H7 (cell line): ENCODE measurements around the gene TEDC2. TPM values are rescaled to one million over a fixed set of nuclear protein-coding genes. Genes with fewer than 3 reads are reported as not detected.
A peak's percentile ranks its signal among the peaks of the same experiment; 100 is the strongest.

Source experiments
- DNase-seq: peaks from one replicate; pipeline ENCODE4 v3.0.0; 2012
- H3K27me3 ChIP-seq: 2 replicates; pipeline ENCODE4 v1.6.0; 2011; ENCODE audit warnings: mild to moderate bottlenecking, low read length; ENCODE audit not compliant: control insufficient read depth, insufficient read depth
- H3K36me3 ChIP-seq: replicated peaks from 2 replicates; pipeline ENCODE4 v1.5.1; 2011; ENCODE audit warnings: low read length; ENCODE audit not compliant: control insufficient read depth, insufficient read depth
- H3K4me3 ChIP-seq: 2 replicates; pipeline ENCODE4 v1.5.1; 2011; ENCODE audit warnings: low read depth, mild to moderate bottlenecking, control low read depth, low read length, moderate library complexity; ENCODE audit not compliant: insufficient read depth
- total RNA-seq: library from RNA; depleted of rRNA; stranded (reverse); fragments of >200 nt; shearing (Covaris generic); gene quantifications from 2 replicates; pipeline ENCODE4 v1.2.3, GENCODE V29; 2014

Gene TEDC2
- total RNA-seq, 1 experiment from 2014 or later, result 90.7 TPM

DNA sequence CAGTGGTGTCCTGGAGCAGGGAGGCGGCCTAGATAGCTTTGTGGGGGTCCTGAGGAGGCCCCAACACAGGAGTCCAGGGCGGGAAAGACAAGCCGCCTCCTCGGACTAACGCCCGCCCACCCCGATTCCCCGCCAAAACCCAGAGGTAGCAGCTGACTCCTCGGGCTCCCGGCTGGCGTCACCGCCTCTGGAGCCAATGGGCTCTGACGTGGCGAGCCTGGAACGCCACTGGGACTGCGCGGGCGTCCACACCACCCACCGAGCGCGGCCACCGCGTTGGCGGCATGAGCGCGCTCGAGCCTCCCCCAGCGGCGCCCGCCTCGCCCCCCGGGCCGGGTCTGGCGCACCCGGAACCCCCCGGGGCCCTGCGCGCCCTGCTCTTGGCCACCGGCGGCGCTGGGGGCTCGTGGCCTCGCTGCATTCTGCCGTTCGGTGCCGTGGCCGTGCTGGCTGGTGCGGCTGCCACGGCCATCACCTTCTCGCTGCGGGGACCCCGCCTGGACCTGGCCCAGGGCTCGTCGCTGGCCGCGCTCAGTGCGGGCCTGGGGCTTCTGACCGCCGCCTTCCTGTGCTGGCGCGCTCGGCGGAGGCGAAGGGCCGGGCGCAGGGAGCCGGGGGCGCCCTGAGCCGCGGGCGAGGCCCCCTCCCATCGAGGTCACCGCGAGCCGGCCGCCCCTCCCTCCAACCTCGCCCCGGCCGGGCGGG is 7.8 kb downstream of the TEDC2 start:
- peaks cover 1% of the 10 kb centered on the region; the same call in 1 of the 2 replicates for H3K36me3 ChIP-seq
- peak overlapping the region; percentile 52 for H3K4me3 ChIP-seq
- peak; percentile 95 for DNase-seq
- H3K27me3 ChIP-seq, result peaks cover 40% of the 10 kb centered on the region

DNA sequence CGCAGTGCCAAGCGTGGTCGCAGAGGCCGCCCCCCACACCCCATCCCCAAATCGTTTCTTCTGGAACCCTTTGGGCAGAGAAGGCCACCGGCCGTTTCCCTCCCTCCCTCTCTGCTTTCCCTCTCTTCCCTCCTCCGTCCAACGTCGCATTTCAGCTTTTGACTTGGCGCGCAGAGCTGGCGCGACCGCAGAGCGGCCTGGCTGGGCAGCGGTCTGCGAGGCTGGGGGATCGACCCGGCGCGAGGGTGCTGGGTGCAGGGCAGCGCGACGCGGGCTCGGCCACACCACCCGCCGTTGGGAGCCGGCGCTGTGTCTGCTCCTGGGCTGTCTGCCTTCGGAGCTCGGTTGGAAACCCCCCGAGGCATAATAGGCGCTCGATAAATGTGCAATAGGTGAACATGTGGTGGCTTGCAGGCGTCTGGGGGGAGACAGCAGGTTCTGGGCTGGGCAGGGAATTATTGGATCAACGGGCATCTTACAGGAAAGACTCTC is 8.4 kb downstream of the TEDC2 start:
- H3K36me3 ChIP-seq, result no peaks in the 10 kb centered on the region; the same call in 1 of the 2 replicates
- peak overlapping the region; percentile 52 for H3K4me3 ChIP-seq
- H3K27me3 ChIP-seq, result peaks cover 46% of the 10 kb centered on the region
- DNase-seq, result peak; percentile 84

DNA sequence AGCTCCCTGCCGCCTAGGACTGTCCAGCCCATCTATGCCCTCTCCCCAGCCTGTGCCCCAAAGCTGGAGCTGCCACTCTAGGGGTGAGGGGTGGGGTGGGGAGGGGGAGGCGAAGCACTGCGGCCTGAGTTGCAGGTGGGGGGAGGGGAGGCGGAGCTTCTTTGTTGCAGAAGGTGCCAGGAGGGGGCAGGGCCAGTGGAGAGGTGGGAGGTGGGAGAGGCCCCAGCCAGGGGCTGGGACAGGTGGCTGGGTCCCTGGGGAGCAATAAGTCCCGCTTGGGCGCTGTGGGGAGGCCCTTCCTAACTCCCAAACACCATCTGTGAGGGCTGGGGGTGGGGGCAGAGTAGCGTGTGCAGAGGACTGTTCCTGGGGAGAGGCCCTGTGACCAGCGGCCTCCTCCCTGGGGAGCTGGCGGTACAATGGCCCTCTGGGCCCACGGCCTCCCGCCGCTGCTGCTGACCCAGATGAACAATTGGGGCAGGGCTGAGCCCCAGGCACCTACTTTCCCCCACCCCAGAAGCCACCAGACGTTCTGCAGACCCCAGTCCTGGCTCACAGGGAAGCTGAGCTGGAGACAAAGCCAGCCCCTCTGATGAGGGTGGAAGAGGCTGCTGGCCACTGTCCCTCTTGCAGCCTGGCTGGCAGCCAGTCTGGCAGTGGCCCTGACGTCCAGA is 9.0 kb downstream of the TEDC2 start:
- H3K4me3 ChIP-seq, result peak overlapping the region; percentile 52
- no peaks in the 10 kb centered on the region; the same call in 1 of the 2 replicates for H3K36me3 ChIP-seq
- peaks cover 50% of the 10 kb centered on the region for H3K27me3 ChIP-seq
- DNase-seq, result peak; percentile 87

- DNase-seq, result peak; percentile 71
- H3K27me3 ChIP-seq, result peaks cover 56% of the 10 kb centered on the region
These were observed 9.7 kb downstream of the TEDC2 start for GRCh38 chr16:2469399-2470233.

GRCh38 chr16:2470234-2470601 is 10.3 kb downstream of the TEDC2 start:
- DNase-seq, result no peak
- Histone ChIP-seq H3K27me3 (peaks cover 56% of the 10 kb centered on the region), H3K36me3 (no peaks in the 10 kb centered on the region; the same call in 1 of the 2 replicates), H3K4me3 (no peak overlapping the region)

More at GRCh38 chr16:2469399-2470233, 9.7 kb downstream of the TEDC2 start:
- no peaks in the 10 kb centered on the region; the same call in 1 of the 2 replicates for H3K36me3 ChIP-seq
- H3K4me3 ChIP-seq, result no peak overlapping the region

- Histone ChIP-seq H3K36me3 (no peaks in the 10 kb centered on the region), H3K27me3 (peaks cover 56% of the 10 kb centered on the region), H3K4me3 (no peak overlapping the region)
- DNase-seq, result no peak
These were observed 10.7 kb downstream of the TEDC2 start for GRCh38 chr16:2470603-2471015.

- Histone ChIP-seq H3K4me3 (peak within 1 kb of the TSS; percentile 37), H3K36me3 (no peaks in the 10 kb centered on the region), H3K27me3 (peaks cover 56% of the 10 kb centered on the region)
- DNase-seq, result peak; percentile 96
These were observed 11.2 kb downstream of the TEDC2 start, which contains the start of gene NTN3 for GRCh38 chr16:2471016-2471652. NTN3 (plus strand) TSS chr16:2471297; CDS start chr16:2471702, 405 bp downstream.

DNA sequence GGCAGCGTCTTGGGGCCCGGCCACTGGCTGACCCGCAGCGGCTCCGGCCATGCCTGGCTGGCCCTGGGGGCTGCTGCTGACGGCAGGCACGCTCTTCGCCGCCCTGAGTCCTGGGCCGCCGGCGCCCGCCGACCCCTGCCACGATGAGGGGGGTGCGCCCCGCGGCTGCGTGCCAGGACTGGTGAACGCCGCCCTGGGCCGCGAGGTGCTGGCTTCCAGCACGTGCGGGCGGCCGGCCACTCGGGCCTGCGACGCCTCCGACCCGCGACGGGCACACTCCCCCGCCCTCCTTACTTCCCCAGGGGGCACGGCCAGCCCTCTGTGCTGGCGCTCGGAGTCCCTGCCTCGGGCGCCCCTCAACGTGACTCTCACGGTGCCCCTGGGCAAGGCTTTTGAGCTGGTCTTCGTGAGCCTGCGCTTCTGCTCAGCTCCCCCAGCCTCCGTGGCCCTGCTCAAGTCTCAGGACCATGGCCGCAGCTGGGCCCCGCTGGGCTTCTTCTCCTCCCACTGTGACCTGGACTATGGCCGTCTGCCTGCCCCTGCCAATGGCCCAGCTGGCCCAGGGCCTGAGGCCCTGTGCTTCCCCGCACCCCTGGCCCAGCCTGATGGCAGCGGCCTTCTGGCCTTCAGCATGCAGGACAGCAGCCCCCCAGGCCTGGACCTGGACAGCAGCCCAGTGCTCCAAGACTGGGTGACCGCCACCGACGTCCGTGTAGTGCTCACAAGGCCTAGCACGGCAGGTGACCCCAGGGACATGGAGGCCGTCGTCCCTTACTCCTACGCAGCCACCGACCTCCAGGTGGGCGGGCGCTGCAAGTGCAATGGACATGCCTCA is 12.0 kb downstream of the TEDC2 start:
- Histone ChIP-seq H3K36me3 (no peaks in the 10 kb centered on the region), H3K4me3 (peak overlapping the region; percentile 37), H3K27me3 (peaks cover 56% of the 10 kb centered on the region)
- DNase-seq, result no peak

GRCh38 chr16:2472488-2472864 is 12.6 kb downstream of the TEDC2 start:
- peaks cover 56% of the 10 kb centered on the region for H3K27me3 ChIP-seq
- no peaks in the 10 kb centered on the region for H3K36me3 ChIP-seq
- no peak for DNase-seq
- no peak overlapping the region for H3K4me3 ChIP-seq

- Histone ChIP-seq H3K27me3 (peaks cover 56% of the 10 kb centered on the region), H3K36me3 (no peaks in the 10 kb centered on the region), H3K4me3 (peak overlapping the region; percentile 73)
- peak; percentile 68 for DNase-seq
These were observed 13.1 kb downstream of the TEDC2 start for GRCh38 chr16:2472885-2473445.

DNA sequence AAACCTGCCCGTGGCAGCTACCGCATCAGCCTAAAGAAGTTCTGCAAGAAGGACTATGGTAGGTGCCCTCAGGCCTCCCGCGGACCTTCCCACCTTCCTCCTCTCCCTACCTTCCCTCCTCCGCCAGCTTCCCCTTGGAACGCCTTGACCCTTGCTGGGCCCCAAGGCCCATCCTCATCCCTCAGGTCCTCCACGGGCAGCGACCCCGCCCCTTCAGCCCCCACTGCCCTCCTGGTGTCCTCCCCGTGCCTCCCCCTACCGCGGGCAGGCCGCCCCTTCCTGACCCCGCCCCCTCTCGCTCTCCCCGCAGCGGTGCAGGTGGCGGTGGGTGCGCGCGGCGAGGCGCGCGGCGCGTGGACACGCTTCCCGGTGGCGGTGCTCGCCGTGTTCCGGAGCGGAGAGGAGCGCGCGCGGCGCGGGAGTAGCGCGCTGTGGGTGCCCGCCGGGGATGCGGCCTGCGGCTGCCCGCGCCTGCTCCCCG is 13.6 kb downstream of the TEDC2 start:
- Histone ChIP-seq H3K27me3 (peaks cover 52% of the 10 kb centered on the region), H3K4me3 (peak overlapping the region; percentile 73), H3K36me3 (no peaks in the 10 kb centered on the region)
- DNase-seq, result peak; percentile 87

- peak overlapping the region; percentile 73 for H3K4me3 ChIP-seq
- DNase-seq, result peak; percentile 90
- H3K27me3 ChIP-seq, result peaks cover 46% of the 10 kb centered on the region
- no peaks in the 10 kb centered on the region for H3K36me3 ChIP-seq
These were observed 14.3 kb downstream of the TEDC2 start for GRCh38 chr16:2473999-2474876.
